Kidney (tissue), 14 donors: ENCODE measurements around the gene ABCC3. TPM values are rescaled to one million over a fixed set of nuclear protein-coding genes. Genes with fewer than 3 reads are reported as not detected.

Experiments used
- DNase-seq, 5 donors: peaks; one replicate each; pipeline ENCODE4 v3.0.0-alpha.2; 2013 to 2020
- FAIRE-seq: peaks from 2 replicates; lab custom pipeline; 2012; peaks lifted over from hg19 to GRCh38; lab: Jason Lieb, UNC
- H3K27ac ChIP-seq, 2 donors: one replicate each; pipeline ENCODE4 v1.7.0; 2013; ENCODE audit warnings: low read depth in 2 of 2, low read length in 2 of 2, inconsistent platforms in 1 of 2
- H3K27me3 ChIP-seq: one replicate; pipeline ENCODE4 v1.7.1; 2013; ENCODE audit warnings: low read length, inconsistent platforms; ENCODE audit not compliant: control insufficient read depth, insufficient read depth
- H3K36me3 ChIP-seq, 3 donors: one replicate each; pipeline versions ENCODE4 v1.7.0 to v1.7.1; 2013; ENCODE audit warnings: low read length in 3 of 3, control low read depth in 1 of 3, inconsistent platforms in 1 of 3; ENCODE audit not compliant: insufficient read depth in 3 of 3, control insufficient read depth in 2 of 3
- H3K4me1 ChIP-seq, 3 donors: one replicate each; pipeline versions ENCODE4 v1.7.0 to v1.7.1; 2013; ENCODE audit warnings: low read length in 3 of 3, inconsistent platforms in 1 of 3, low read depth in 1 of 3; ENCODE audit not compliant: control insufficient read depth in 2 of 3, insufficient read depth in 2 of 3
- H3K4me3 ChIP-seq, 3 donors: one replicate each; pipeline versions ENCODE4 v1.7.0 to v1.8.1; 2013; ENCODE audit warnings: low read length in 3 of 3, control low read depth in 1 of 3, inconsistent platforms in 1 of 3
- H3K9ac ChIP-seq, 3 donors: one replicate each; pipeline versions ENCODE4 v1.7.0 to v1.7.1; 2013; ENCODE audit warnings: low read length in 3 of 3, control low read depth in 1 of 3, inconsistent platforms in 1 of 3
- H3K9me3 ChIP-seq, 3 donors: one replicate each; pipeline versions ENCODE4 v1.7.0 to v1.7.1; 2013; ENCODE audit warnings: low read length in 3 of 3, control low read depth in 1 of 3, inconsistent platforms in 1 of 3; ENCODE audit not compliant: control insufficient read depth in 2 of 3, insufficient read depth in 1 of 3
- CTCF ChIP-seq: IDR thresholded peaks from 3 replicates; pipeline ENCODE4 v1.5.1; 2012; ENCODE audit warnings: mild to moderate bottlenecking, moderate library complexity, borderline replicate concordance; ENCODE audit not compliant: insufficient read depth; ENCODE audit errors: extremely low read depth
- intact Hi-C: fragments of 100-400 bp; cut with DNase I; formaldehyde crosslinking; loops from one replicate; pipeline ENCODE4 v1.11.1; 2022
- polyA plus RNA-seq: library from polyadenylated mRNA; stranded (reverse); fragments of 350-450 nt; fragmentation: Illumina TruSeq; extraction: RNeasy Lipid Tissue Mini Kit (QIAGEN cat#74804); gene quantifications from one replicate; pipeline ENCODE4 v1.2.3, GENCODE V29; 2014; ENCODE audit warnings: low read depth, low replicate concordance; ENCODE audit not compliant: insufficient read depth
- total RNA-seq: library from RNA; stranded (reverse); fragmentation: NEBNext Ultra II Directional; extraction: Animal tissue kit (Norgen Biotek cat#: 25700); gene quantifications from one replicate; pipeline ENCODE4 v1.2.1, GENCODE V29; 2021
- donor health status: control.
- donor health status: control.
- donor health status: control.
- donor health status: control.
- donor health status: control.
- donor health status: DM: yes; HTN: yes; CAD: no.
- donor health status: Normal renal cell carcinoma (clear cell type).

Gene ABCC3
- total and polyA plus RNA-seq, 2 donors from 2014 or later, result 9.3 to 156 TPM

GRCh38 chr17:50688245-50688644 is 53.6 kb downstream of the ABCC3 start:
- no peaks in the 10 kb centered on the region for H3K27me3 ChIP-seq
- no peak for TF ChIP-seq CTCF
- intact Hi-C loops, result loop anchor here (10.0 kb wide), 1 partner anchor 53 kb away; the partner anchor contains the start of gene ABCC3
- peak in 1 of 5 donors; percentile 35 for DNase-seq
- peaks cover 4 to 38% (median 38%) of the 10 kb centered on the region in 3 donors for H3K4me1 ChIP-seq
- no peak for FAIRE-seq
- H3K9ac ChIP-seq, result no peak overlapping the region
- no peaks in the 10 kb centered on the region for H3K9me3 ChIP-seq
- H3K27ac ChIP-seq, result no peak overlapping the region
- no peaks in the 10 kb centered on the region for H3K36me3 ChIP-seq
- no peak overlapping the region for H3K4me3 ChIP-seq

- Histone ChIP-seq H3K9me3 (no peaks in the 10 kb centered on the region), H3K36me3 (no peaks in the 10 kb centered on the region), H3K4me1 (peaks cover 8 to 43% (median 42%) of the 10 kb centered on the region in 3 donors), H3K27ac (no peak overlapping the region), H3K27me3 (no peaks in the 10 kb centered on the region), H3K9ac (no peak overlapping the region), H3K4me3 (no peak overlapping the region)
- no peak for FAIRE-seq
- TF ChIP-seq CTCF, result no peak
- peak in 1 of 5 donors; percentile 71 for DNase-seq
- intact Hi-C loops, result loop anchor here (10.0 kb wide), 1 partner anchor 54 kb away; the partner anchor contains the start of gene ABCC3
These were observed 54.6 kb downstream of the ABCC3 start for GRCh38 chr17:50689251-50689650.

GRCh38 chr17:50689956-50690886 is 55.5 kb downstream of the ABCC3 start:
- FAIRE-seq, result no peak
- peak; percentile 38 to 83 (median 52) for DNase-seq
- no peak for TF ChIP-seq CTCF
- Histone ChIP-seq H3K9me3 (no peaks in the 10 kb centered on the region), H3K27me3 (no peaks in the 10 kb centered on the region), H3K27ac (no peak overlapping the region), H3K36me3 (peaks cover under 1 to 2% (median 2%) of the 10 kb centered on the region in 3 donors), H3K4me3 (no peak overlapping the region), H3K9ac (no peak overlapping the region), H3K4me1 (peaks cover 10 to 48% (median 44%) of the 10 kb centered on the region in 3 donors)
- intact Hi-C loops, result loop anchor here (10.0 kb wide), 1 partner anchor 55 kb away; the partner anchor contains the start of gene ABCC3
